Activated T-helper 17 cell treated with anti-CD3 and anti-CD28 coated beads, Interleukin-2, amount 50 U/mL, for 72 hours (primary cell): ENCODE data around the gene WNT5A. TPM values are rescaled to one million over a fixed set of nuclear protein-coding genes. Genes with fewer than 3 reads are reported as not detected.

Experiments used
- ATAC-seq: fragments of 150-1000 bp; cut with Tn5 transposase; replicated peaks from 2 replicates; pipeline ENCODE4 v1.10.0; 2021; ENCODE audit warnings: mild to moderate bottlenecking, moderate library complexity
- H3K27ac Mint-ChIP-seq: one replicate; pipeline ENCODE4 v1.8.0; 2022; ENCODE audit warnings: mixed read lengths
- H3K27me3 Mint-ChIP-seq: one replicate; pipeline ENCODE4 v1.8.0; 2022; ENCODE audit warnings: mixed read lengths
- H3K36me3 Mint-ChIP-seq: one replicate; pipeline ENCODE4 v1.8.0; 2022; ENCODE audit warnings: low read depth, mild to moderate bottlenecking, mixed read lengths
- H3K4me1 Mint-ChIP-seq: one replicate; pipeline ENCODE4 v1.8.0; 2022; ENCODE audit warnings: mixed read lengths
- H3K4me3 Mint-ChIP-seq: one replicate; pipeline ENCODE4 v1.8.0; 2022; ENCODE audit warnings: mild to moderate bottlenecking, mixed read lengths
- H3K9me3 Mint-ChIP-seq: one replicate; pipeline ENCODE4 v1.8.0; 2022; ENCODE audit warnings: mixed read lengths
- total RNA-seq, 2 donors: library from RNA; stranded (reverse); gene quantifications; one replicate each; pipeline ENCODE4 v1.2.3, GENCODE V29; 2022

Gene WNT5A
- total RNA-seq, 2 donors from 2014 or later, result not detected

DNA sequence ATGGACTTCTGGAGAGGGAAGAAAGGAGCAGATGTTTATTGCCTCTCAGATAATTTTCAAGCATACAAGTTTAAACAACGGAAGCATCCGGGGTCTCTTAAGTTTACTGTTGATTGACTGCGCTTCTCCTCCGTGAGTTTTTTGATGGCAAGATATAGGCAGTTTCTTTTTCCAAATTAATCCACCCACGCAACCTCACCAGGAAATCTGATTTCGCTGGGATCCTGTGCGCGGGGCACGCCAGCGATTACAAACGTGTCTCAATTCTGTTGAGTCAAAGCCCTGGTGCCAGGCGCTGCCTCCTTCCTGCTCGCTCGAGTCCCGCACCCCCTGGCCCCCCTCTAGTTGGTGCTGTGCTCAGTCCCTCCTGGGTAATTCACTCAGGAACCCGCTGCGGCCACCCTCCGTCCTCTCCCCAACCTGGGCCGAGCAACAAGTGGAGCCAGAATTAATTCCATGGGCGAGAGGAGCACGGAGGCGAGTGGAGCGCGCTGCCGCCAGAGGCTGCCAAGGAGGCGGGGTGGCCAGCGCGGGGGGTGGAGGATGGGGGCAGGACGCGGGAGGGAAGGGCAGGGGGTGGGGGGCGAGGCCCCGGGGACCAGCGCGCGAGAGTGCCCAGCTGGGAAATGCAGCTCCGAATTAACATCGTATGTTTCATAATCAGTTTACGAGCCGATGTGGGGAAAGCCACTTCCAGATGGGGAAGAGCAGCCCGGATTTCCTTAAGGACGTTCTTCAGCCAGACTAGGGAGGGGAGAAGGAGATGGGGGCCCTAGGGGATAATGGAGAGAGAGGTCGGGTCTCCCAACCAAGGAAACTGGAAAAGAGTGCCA, 6.0 kb downstream of the WNT5A start:
- Mint-ChIP-seq H3K4me1 (no peaks in the 10 kb centered on the region), H3K27ac (no peak overlapping the region), H3K36me3 (no peaks in the 10 kb centered on the region), H3K4me3 (no peak overlapping the region), H3K27me3 (peaks cover 52% of the 10 kb centered on the region), H3K9me3 (no peaks in the 10 kb centered on the region)
- ATAC-seq, result no peak

- Mint-ChIP-seq H3K27me3 (peaks cover 31% of the 10 kb centered on the region), H3K4me3 (no peak overlapping the region)
Measured at GRCh38 chr3:55477306-55478303, 9.5 kb downstream of the WNT5A start.

GRCh38 chr3:55476515-55476914, 10.6 kb downstream of the WNT5A start:
- no peaks in the 10 kb centered on the region for H3K36me3 Mint-ChIP-seq
- no peak overlapping the region for H3K27ac Mint-ChIP-seq
- peaks cover 33% of the 10 kb centered on the region for H3K27me3 Mint-ChIP-seq
- no peaks in the 10 kb centered on the region for H3K4me1 Mint-ChIP-seq
- H3K9me3 Mint-ChIP-seq, result no peaks in the 10 kb centered on the region
- ATAC-seq, result no peak
- no peak overlapping the region for H3K4me3 Mint-ChIP-seq

More at GRCh38 chr3:55477306-55478303, 9.5 kb downstream of the WNT5A start:
- no peak overlapping the region for H3K27ac Mint-ChIP-seq
- no peaks in the 10 kb centered on the region for H3K36me3 Mint-ChIP-seq
- no peaks in the 10 kb centered on the region for H3K9me3 Mint-ChIP-seq
- no peak for ATAC-seq
- no peaks in the 10 kb centered on the region for H3K4me1 Mint-ChIP-seq

DNA sequence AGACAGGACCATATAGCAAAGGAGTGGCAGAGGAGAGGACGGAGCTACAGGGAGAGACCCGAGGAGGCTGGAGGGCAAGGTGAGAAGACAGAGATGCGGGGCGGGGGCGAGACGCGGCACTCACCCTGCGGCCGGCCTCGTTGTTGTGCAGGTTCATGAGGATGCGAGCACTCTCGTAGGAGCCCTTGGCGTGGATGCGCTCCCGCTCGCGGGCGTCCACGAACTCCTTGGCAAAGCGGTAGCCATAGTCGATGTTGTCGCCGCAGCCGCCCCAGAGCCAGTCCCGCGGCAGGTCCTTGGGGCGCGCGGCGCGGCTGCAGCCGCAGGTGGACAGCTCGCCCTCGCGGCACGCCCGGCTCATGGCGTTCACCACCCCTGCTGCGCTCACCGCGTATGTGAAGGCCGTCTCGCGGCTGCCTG, 12.9 kb downstream of the WNT5A start:
- Mint-ChIP-seq H3K4me3 (no peak overlapping the region), H3K36me3 (no peaks in the 10 kb centered on the region), H3K9me3 (no peaks in the 10 kb centered on the region), H3K4me1 (no peaks in the 10 kb centered on the region), H3K27ac (no peak overlapping the region), H3K27me3 (peaks cover 17% of the 10 kb centered on the region)
- no peak for ATAC-seq

DNA sequence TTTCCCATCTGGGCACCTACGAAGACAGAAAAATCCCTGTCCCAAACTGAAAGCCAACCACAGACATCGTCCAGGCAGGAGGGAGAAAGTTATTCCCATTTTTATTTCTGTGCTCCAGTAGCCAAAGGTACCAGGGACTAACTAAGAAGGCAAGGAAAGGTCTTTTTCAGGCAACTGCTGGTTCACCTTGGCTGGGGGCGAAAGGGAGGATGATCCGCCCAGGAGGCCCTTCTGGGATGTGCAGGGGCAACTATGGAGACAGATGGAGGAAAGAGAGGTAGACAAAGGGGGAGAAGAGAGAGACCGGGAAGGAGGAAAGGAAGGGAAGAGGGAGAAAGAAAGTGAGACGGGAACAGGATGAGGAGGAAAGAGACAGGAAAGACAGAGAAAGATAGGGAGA, 13.3 kb downstream of the WNT5A start:
- Mint-ChIP-seq H3K4me3 (no peak overlapping the region), H3K27ac (no peak overlapping the region), H3K27me3 (peaks cover 16% of the 10 kb centered on the region), H3K36me3 (no peaks in the 10 kb centered on the region), H3K4me1 (no peaks in the 10 kb centered on the region), H3K9me3 (no peaks in the 10 kb centered on the region)
- no peak for ATAC-seq

DNA sequence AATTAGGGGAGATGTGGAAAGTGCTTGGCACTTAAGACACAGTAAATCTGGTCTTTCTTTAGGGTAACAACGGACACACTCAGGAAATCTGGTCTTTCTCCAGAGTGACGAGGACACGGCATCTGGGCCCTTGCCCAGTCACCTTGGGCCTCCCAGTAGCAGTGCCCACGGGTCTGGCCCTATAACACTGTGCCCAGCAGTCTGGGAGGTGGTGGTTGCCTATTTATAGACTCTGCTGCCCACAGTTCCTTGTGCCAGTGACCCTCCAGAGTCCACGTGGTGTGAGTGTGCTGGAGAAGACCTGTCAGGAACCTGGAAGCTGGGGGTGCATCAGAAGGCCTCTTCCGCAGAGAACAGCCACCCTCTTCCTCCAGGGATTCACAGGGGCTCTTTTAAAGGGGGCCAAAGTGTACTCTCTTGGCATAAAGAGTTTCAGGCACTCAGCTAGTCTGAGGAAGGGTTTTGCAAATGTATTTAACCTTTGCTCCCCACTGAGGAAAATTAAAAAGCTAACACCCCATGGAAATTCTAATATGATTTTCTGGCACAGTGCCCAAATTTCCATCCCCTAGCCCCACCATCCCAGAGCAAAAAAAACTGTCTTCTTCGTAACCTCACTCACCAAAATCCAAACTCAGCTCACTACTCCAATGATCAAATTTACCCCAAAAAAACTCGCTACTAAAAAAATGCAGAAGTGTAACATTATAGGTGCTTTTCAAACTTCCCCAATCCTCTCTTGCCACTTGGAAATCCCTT, 15.4 kb downstream of the WNT5A start:
- H3K36me3 Mint-ChIP-seq, result no peaks in the 10 kb centered on the region
- no peaks in the 10 kb centered on the region for H3K4me1 Mint-ChIP-seq
- H3K4me3 Mint-ChIP-seq, result no peak overlapping the region
- H3K27me3 Mint-ChIP-seq, result peaks cover 11% of the 10 kb centered on the region
- ATAC-seq, result no peak
- H3K27ac Mint-ChIP-seq, result no peak overlapping the region
- H3K9me3 Mint-ChIP-seq, result no peaks in the 10 kb centered on the region

DNA sequence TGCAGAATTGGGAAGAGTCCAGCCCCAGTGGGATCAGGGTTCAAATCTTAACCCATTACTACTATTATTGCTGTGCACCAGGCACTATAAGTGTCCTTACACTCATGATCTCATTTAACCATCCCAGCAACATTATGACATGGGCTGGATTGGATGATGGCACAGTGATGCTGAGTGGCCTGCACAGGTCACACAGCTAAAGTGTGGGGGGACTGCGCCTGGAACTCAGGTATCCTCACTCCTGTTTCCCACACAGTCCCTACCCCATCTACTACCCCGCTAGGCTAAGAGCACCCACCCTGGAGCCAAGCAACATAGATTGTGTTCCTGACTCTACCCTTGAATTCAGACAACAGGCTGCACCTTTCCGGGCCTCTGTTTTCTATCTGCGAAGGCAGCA, 16.0 kb downstream of the WNT5A start:
- H3K27me3 Mint-ChIP-seq, result peaks cover 11% of the 10 kb centered on the region
- H3K27ac Mint-ChIP-seq, result no peak overlapping the region
- H3K36me3 Mint-ChIP-seq, result no peaks in the 10 kb centered on the region
- ATAC-seq, result no peak
- H3K4me1 Mint-ChIP-seq, result no peaks in the 10 kb centered on the region
- H3K4me3 Mint-ChIP-seq, result no peak overlapping the region
- no peaks in the 10 kb centered on the region for H3K9me3 Mint-ChIP-seq

DNA sequence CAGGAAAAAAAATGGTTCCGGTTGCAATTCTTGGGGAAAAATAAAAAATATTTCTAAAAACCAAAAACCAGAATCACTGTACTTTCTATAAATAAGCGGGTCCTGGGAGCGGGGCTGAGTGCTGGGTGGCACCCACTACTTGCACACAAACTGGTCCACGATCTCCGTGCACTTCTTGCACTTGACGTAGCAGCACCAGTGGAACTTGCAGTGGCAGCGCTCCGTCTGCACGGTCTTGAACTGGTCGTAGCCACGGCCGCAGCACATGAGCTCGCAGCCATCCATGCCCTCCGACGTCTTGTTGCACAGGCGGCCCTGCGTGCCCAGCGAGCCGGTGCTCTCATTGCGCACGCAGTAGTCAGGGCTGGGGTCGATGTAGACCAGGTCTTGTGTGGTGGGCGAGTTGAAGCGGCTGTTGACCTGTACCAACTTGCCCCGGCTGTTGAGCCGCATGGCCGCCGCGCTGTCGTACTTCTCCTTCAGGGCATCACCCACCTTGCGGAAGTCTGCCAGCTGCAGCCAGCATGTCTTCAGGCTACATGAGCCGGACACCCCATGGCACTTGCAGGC, 17.1 kb downstream of the WNT5A start:
- Mint-ChIP-seq H3K4me1 (no peaks in the 10 kb centered on the region), H3K36me3 (no peaks in the 10 kb centered on the region), H3K27me3 (peaks cover 13% of the 10 kb centered on the region), H3K27ac (no peak overlapping the region), H3K4me3 (no peak overlapping the region), H3K9me3 (no peaks in the 10 kb centered on the region)
- no peak for ATAC-seq

DNA sequence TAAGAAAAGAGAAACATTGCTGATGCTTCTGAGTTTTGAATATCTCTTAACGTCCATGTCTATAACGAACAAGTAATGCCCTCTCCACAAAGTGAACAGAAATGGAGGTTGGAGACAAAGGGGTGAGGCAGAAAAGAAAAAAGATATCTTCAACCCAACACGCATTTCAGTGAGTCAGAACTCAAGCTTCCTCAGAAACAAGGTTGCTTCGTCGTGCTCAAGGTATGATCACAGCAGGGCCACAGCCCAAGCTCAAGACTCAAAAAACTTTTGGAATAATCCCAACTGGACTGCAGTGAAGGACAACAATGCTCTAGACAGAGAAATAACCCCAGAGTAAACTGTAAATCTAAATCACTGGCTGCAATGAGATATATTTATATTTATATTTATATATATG, 18.9 kb downstream of the WNT5A start:
- Mint-ChIP-seq H3K4me3 (no peak overlapping the region), H3K36me3 (no peaks in the 10 kb centered on the region), H3K27ac (no peak overlapping the region), H3K27me3 (peaks cover 10% of the 10 kb centered on the region), H3K9me3 (no peaks in the 10 kb centered on the region), H3K4me1 (no peaks in the 10 kb centered on the region)
- no peak for ATAC-seq

DNA sequence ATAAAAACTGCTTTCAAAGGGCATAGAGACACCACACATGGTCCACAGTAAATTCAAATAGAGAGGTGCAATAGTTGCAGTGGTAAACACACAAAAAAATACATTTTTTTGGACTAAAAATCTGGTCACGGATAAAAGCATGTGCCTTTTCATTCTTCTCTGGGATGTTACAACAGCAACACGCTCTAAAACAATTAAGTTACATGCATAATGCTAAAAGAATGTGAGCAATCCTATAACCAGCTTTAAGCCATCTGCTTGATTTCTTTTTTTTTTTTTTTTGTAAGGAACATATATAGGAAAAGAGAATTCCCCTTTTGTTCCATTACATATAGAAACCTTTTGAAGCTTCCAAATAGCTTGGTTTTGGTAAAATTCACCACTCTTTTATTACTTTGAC, 20.0 kb downstream of the WNT5A start:
- H3K4me3 Mint-ChIP-seq, result no peak overlapping the region
- ATAC-seq, result no peak

GRCh38 chr3:55466526-55466925, 20.6 kb downstream of the WNT5A start:
- Mint-ChIP-seq H3K27ac (no peak overlapping the region), H3K36me3 (no peaks in the 10 kb centered on the region), H3K4me1 (no peaks in the 10 kb centered on the region), H3K4me3 (no peak overlapping the region), H3K9me3 (peaks cover 5% of the 10 kb centered on the region), H3K27me3 (peaks cover 5% of the 10 kb centered on the region)
- no peak for ATAC-seq

More for the DNA sequence above, 20.0 kb downstream of the WNT5A start:
- H3K27ac Mint-ChIP-seq, result no peak overlapping the region
- H3K4me1 Mint-ChIP-seq, result no peaks in the 10 kb centered on the region
- peaks cover 5% of the 10 kb centered on the region for H3K27me3 Mint-ChIP-seq
- H3K36me3 Mint-ChIP-seq, result no peaks in the 10 kb centered on the region
- peaks cover 5% of the 10 kb centered on the region for H3K9me3 Mint-ChIP-seq

DNA sequence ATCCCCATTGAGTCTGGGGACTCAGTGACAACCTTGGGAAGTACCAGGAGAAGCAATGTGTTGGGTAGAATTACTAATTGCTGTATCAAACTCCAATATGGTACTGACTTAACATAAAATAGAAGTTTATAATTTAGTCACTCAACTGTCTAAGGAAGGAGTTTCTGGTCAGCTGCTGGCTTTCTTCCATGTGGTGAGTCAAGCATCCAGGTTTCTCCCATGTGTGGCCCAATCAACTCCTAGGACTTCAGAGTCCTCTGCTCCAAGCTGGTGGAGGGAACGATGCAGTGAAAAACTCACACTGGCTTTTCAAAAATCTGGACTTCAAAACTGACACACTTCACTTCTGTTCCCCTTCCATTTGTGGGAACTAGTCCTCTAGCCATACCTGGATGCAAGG, 25.2 kb downstream of the WNT5A start:
- Mint-ChIP-seq H3K36me3 (no peaks in the 10 kb centered on the region), H3K9me3 (peaks cover 9% of the 10 kb centered on the region), H3K4me1 (no peaks in the 10 kb centered on the region), H3K27me3 (peaks cover 5% of the 10 kb centered on the region), H3K4me3 (no peak overlapping the region), H3K27ac (no peak overlapping the region)
- ATAC-seq, result no peak

DNA sequence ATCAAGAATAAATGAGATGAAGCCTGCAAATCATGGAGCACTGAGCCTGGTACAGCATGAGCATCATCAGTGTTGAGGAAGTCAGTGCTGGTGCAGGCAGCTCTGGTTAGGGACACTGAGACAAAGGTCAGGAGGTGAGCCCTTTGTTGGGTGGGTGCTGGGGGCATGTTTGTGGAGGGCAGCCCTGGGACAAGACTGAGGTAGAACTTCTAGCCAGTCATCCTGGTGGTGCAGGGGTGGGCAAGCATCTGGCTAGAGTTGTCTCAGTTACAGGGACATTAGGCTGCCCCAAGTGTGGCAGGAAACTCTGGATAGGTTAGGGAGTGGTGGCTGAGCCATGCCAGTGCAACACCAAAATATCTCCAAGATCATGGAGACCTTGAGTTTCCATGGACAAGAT, 27.3 kb downstream of the WNT5A start:
- no peaks in the 10 kb centered on the region for H3K36me3 Mint-ChIP-seq
- H3K4me1 Mint-ChIP-seq, result no peaks in the 10 kb centered on the region
- H3K27me3 Mint-ChIP-seq, result peaks cover 3% of the 10 kb centered on the region
- ATAC-seq, result no peak
- peaks cover 9% of the 10 kb centered on the region for H3K9me3 Mint-ChIP-seq
- no peak overlapping the region for H3K4me3 Mint-ChIP-seq
- H3K27ac Mint-ChIP-seq, result no peak overlapping the region
